SJSA1 (cell line): Measurements from ENCODE around the gene MIS18BP1. TPM values are rescaled to one million over a fixed set of nuclear protein-coding genes. Genes with fewer than 3 reads are reported as not detected.

Experiments used
- DNase-seq, 2 experiments: peaks; one replicate each; pipeline ENCODE4 v3.0.0-alpha.2; 2015 to 2020; ENCODE audit warnings: low spot score in 2 of 2, low read depth in 1 of 2
- H3K27ac ChIP-seq: fragments of 250-450 bp; sonication (Bioruptor Pico); 2 replicates; pipeline ENCODE4 v1.5.1; 2020; ENCODE audit warnings: mild to moderate bottlenecking, moderate library complexity
- H3K27me3 ChIP-seq: fragments of 250-450 bp; sonication (Bioruptor Pico); replicated peaks from 2 replicates; pipeline ENCODE4 v1.5.1; 2020; ENCODE audit warnings: mild to moderate bottlenecking, moderate library complexity
- H3K36me3 ChIP-seq: fragments of 250-450 bp; sonication (Bioruptor Pico); 2 replicates; pipeline ENCODE4 v1.5.1; 2020; ENCODE audit warnings: mild to moderate bottlenecking
- H3K4me1 ChIP-seq: fragments of 250-450 bp; sonication (Bioruptor Pico); replicated peaks from 2 replicates; pipeline ENCODE4 v1.6.1; 2021; ENCODE audit warnings: mild to moderate bottlenecking
- H3K4me3 ChIP-seq: fragments of 250-450 bp; sonication (Bioruptor Pico); 2 replicates; pipeline ENCODE4 v1.5.1; 2020; ENCODE audit warnings: mild to moderate bottlenecking
- H3K9me3 ChIP-seq: fragments of 250-450 bp; sonication (Bioruptor Pico); replicated peaks from 2 replicates; pipeline ENCODE4 v1.5.1; 2020; ENCODE audit warnings: mild to moderate bottlenecking
- total RNA-seq: library from RNA; depleted of rRNA; stranded (reverse); fragments of >200 nt; shearing (Covaris generic); gene quantifications from 2 replicates; pipeline ENCODE4 v1.2.3, GENCODE V29; 2014

The MIS18BP1 gene
- total RNA-seq, 1 experiment from 2014 or later: 47.8 TPM

GRCh38 chr14:45258073-45258472 lies 5.1 kb upstream of the MIS18BP1 start:
- no peak overlapping the region for H3K4me3 ChIP-seq
- DNase-seq: no peak
- no peaks in the 10 kb centered on the region for H3K27me3 ChIP-seq

GRCh38 chr14:45254771-45255170 lies 1.8 kb upstream of the MIS18BP1 start:
- Histone ChIP-seq H3K27ac (no peak overlapping the region), H3K9me3 (no peaks in the 10 kb centered on the region), H3K27me3 (no peaks in the 10 kb centered on the region), H3K4me3 (no peak overlapping the region), H3K4me1 (peaks cover 20% of the 10 kb centered on the region), H3K36me3 (no peaks in the 10 kb centered on the region)
- no peak for DNase-seq

More at GRCh38 chr14:45258073-45258472, 5.1 kb upstream of the MIS18BP1 start:
- Histone ChIP-seq H3K4me1 (peaks cover 10% of the 10 kb centered on the region), H3K27ac (no peak overlapping the region), H3K36me3 (no peaks in the 10 kb centered on the region), H3K9me3 (no peaks in the 10 kb centered on the region)

- no peaks in the 10 kb centered on the region for H3K9me3 ChIP-seq
- H3K27ac ChIP-seq: peak overlapping the region; percentile 72
- H3K27me3 ChIP-seq: no peaks in the 10 kb centered on the region
- H3K4me1 ChIP-seq: peaks cover 28% of the 10 kb centered on the region
- H3K36me3 ChIP-seq: no peaks in the 10 kb centered on the region
- H3K4me3 ChIP-seq: peak overlapping the region; percentile 64
- DNase-seq: no peak
These were observed 830 bp upstream of the MIS18BP1 start for GRCh38 chr14:45253754-45254310.

GRCh38 chr14:45252366-45253069 lies 484 bp downstream of the MIS18BP1 start:
- peak overlapping the region; percentile 72 for H3K27ac ChIP-seq
- H3K4me3 ChIP-seq: peak overlapping the region; percentile 64
- DNase-seq: no peak
- H3K36me3 ChIP-seq: no peaks in the 10 kb centered on the region
- H3K4me1 ChIP-seq: peaks cover 31% of the 10 kb centered on the region
- H3K27me3 ChIP-seq: no peaks in the 10 kb centered on the region
- no peaks in the 10 kb centered on the region for H3K9me3 ChIP-seq

- H3K36me3 ChIP-seq: no peaks in the 10 kb centered on the region; the same call in 1 of the 2 replicates
- DNase-seq: no peak
- H3K9me3 ChIP-seq: no peaks in the 10 kb centered on the region
- H3K27me3 ChIP-seq: no peaks in the 10 kb centered on the region
- H3K4me3 ChIP-seq: peak overlapping the region; percentile 64
- peaks cover 37% of the 10 kb centered on the region for H3K4me1 ChIP-seq
- H3K27ac ChIP-seq: peak overlapping the region; percentile 72
These were observed 1.1 kb downstream of the MIS18BP1 start for GRCh38 chr14:45251912-45252311.

GRCh38 chr14:45249856-45250575 lies 3.0 kb downstream of the MIS18BP1 start:
- Histone ChIP-seq H3K27ac (peak overlapping the region; percentile 36), H3K36me3 (peaks cover 6% of the 10 kb centered on the region; the same call in 1 of the 2 replicates), H3K27me3 (no peaks in the 10 kb centered on the region), H3K9me3 (no peaks in the 10 kb centered on the region), H3K4me1 (peaks cover 49% of the 10 kb centered on the region), H3K4me3 (peak overlapping the region; percentile 3)
- peak in 1 of 2 experiments; percentile 77 for DNase-seq

- DNase-seq: peak; percentile 16 to 43
- H3K27ac ChIP-seq: peak overlapping the region; percentile 36; the same call in 1 of the 2 replicates
- no peaks in the 10 kb centered on the region for H3K27me3 ChIP-seq
- H3K36me3 ChIP-seq: peaks cover 6% of the 10 kb centered on the region; the same call in 1 of the 2 replicates
- no peak overlapping the region for H3K4me3 ChIP-seq
- no peaks in the 10 kb centered on the region for H3K9me3 ChIP-seq
- H3K4me1 ChIP-seq: peaks cover 50% of the 10 kb centered on the region
These were observed 5.6 kb downstream of the MIS18BP1 start for GRCh38 chr14:45247427-45247826.

- Histone ChIP-seq H3K36me3 (peaks cover 12% of the 10 kb centered on the region), H3K9me3 (no peaks in the 10 kb centered on the region), H3K4me1 (peaks cover 55% of the 10 kb centered on the region), H3K27me3 (no peaks in the 10 kb centered on the region), H3K27ac (peak overlapping the region; percentile 36), H3K4me3 (no peak overlapping the region)
- DNase-seq: peak in 1 of 2 experiments; percentile 22
These were observed 6.3 kb downstream of the MIS18BP1 start for GRCh38 chr14:45246691-45247090.

GRCh38 chr14:45246151-45246550 lies 6.9 kb downstream of the MIS18BP1 start:
- peak overlapping the region; percentile 36 for H3K27ac ChIP-seq
- H3K4me3 ChIP-seq: no peak overlapping the region
- H3K9me3 ChIP-seq: no peaks in the 10 kb centered on the region
- H3K36me3 ChIP-seq: peaks cover 13% of the 10 kb centered on the region
- no peak for DNase-seq
- no peaks in the 10 kb centered on the region for H3K27me3 ChIP-seq
- H3K4me1 ChIP-seq: peaks cover 52% of the 10 kb centered on the region

GRCh38 chr14:45242706-45243105 lies 10.3 kb downstream of the MIS18BP1 start:
- Histone ChIP-seq H3K4me1 (peaks cover 36% of the 10 kb centered on the region), H3K27ac (no peak overlapping the region; the same call in 1 of the 2 replicates)

GRCh38 chr14:45238988-45239387 lies 14.0 kb downstream of the MIS18BP1 start:
- no peak overlapping the region for H3K4me3 ChIP-seq
- H3K4me1 ChIP-seq: peaks cover 14% of the 10 kb centered on the region
- no peak for DNase-seq
- peaks cover 40% of the 10 kb centered on the region for H3K36me3 ChIP-seq
- H3K9me3 ChIP-seq: no peaks in the 10 kb centered on the region
- H3K27me3 ChIP-seq: no peaks in the 10 kb centered on the region
- H3K27ac ChIP-seq: no peak overlapping the region

More at GRCh38 chr14:45242706-45243105, 10.3 kb downstream of the MIS18BP1 start:
- H3K4me3 ChIP-seq: no peak overlapping the region
- DNase-seq: no peak
- no peaks in the 10 kb centered on the region for H3K9me3 ChIP-seq
- H3K27me3 ChIP-seq: no peaks in the 10 kb centered on the region
- H3K36me3 ChIP-seq: peaks cover 29% of the 10 kb centered on the region

GRCh38 chr14:45227566-45227965 lies 25.4 kb downstream of the MIS18BP1 start:
- Histone ChIP-seq H3K36me3 (peaks cover 74% of the 10 kb centered on the region), H3K4me3 (no peak overlapping the region), H3K27me3 (no peaks in the 10 kb centered on the region), H3K27ac (no peak overlapping the region), H3K4me1 (no peaks in the 10 kb centered on the region), H3K9me3 (no peaks in the 10 kb centered on the region)
- no peak for DNase-seq

- Histone ChIP-seq H3K9me3 (no peaks in the 10 kb centered on the region), H3K36me3 (peaks cover 51% of the 10 kb centered on the region), H3K4me3 (no peak overlapping the region), H3K27ac (no peak overlapping the region), H3K4me1 (no peaks in the 10 kb centered on the region), H3K27me3 (no peaks in the 10 kb centered on the region)
- DNase-seq: no peak
These were observed 30.3 kb downstream of the MIS18BP1 start for GRCh38 chr14:45222485-45223262.
